Cardiac septum (tissue), 1 donor: ENCODE measurements around the gene GLIPR1. TPM values are rescaled to one million over a fixed set of nuclear protein-coding genes. Genes with fewer than 3 reads are reported as not detected.
"Not testable (repeated sequence)": the region's sequence is repeated elsewhere in the genome, so short reads cannot be mapped to it uniquely, and the experiment has no call there.

ENCODE experiments used
- DNase-seq: peaks from one replicate; pipeline ENCODE4 v3.0.0-alpha.2; 2020; ENCODE audit warnings: low spot score
- intact Hi-C: fragments of 100-400 bp; cut with DNase I; formaldehyde crosslinking; loops from one replicate; pipeline ENCODE4 v1.14.0; 2022
- total RNA-seq: library from RNA; stranded (reverse); fragmentation: NEBNext Ultra II Directional; extraction: Animal tissue kit (Norgen Biotek cat#: 25700); gene quantifications from one replicate; pipeline ENCODE4 v1.2.1, GENCODE V29; 2021
- donor health status: DM: no; HTN: no; CAD: no.

The GLIPR1 gene
- total RNA-seq, 1 donor from 2014 or later = 7.8 TPM

DNA sequence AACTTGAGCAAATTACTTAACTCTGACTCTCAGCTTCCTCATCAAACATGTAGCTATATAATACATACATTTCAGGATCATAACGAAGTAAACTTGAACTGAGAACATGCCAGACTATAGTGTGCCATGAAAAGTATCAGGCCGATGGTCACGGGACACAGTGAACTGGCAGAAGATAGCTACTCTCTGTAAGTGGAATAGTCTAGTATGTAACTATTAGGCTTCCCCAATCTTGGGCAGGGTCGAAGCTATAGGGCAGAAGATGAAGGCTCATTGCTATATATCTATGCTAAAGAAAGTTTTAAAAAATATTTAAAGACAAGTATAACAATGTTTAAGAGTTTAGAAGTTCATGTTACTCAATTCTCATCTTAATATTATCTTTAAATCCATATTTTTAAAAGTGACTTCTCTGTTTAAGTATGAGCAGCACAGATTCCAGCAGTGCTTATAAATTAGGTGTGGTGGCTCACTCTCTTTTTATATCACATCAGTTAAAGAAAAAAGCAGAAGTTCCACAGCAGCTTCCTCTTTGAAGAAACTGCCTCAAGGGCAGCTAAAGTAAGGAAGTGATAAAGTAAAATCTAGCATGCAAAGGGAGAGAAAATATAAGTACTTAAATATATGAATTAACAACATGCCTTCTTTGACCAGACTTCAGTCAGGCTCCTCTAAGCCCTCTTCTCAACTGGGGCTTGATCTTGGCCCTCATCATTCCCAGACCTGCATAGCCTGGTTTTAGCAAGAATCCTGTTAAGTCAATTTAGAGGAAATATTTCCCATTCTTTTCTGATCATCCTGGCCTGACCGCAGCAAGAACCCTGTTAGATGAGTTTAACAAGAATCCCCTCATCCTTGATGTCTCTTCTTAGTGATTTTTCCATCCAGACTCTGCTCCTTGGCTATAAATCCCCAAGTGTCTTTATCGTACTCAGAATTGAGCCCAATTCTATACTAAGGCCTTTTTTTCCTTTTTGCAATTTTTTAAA, 8.4 kb upstream of the GLIPR1 start:
- no peak for DNase-seq
- intact Hi-C loops = no loop called here

DNA sequence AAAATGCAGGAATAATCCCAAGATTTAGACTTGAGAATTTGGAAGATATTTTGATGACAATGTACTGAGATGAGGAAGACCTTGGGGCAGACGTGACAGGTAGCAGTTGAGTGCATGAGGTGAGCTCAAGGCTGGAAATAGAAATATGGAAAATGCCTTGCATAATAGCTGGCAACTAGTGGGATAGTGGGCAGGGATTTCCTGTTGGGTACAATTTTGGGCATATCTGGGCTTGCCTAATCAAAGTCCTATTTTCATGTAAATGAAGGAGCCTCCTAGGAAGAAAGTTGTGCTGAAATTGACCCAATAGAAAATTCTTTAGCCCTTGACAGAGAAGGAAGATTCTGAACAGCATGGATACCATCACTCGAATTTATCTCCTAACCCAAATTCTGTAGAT, 6.4 kb upstream of the GLIPR1 start:
- DNase-seq = no peak
- intact Hi-C loops = no loop called here

DNA sequence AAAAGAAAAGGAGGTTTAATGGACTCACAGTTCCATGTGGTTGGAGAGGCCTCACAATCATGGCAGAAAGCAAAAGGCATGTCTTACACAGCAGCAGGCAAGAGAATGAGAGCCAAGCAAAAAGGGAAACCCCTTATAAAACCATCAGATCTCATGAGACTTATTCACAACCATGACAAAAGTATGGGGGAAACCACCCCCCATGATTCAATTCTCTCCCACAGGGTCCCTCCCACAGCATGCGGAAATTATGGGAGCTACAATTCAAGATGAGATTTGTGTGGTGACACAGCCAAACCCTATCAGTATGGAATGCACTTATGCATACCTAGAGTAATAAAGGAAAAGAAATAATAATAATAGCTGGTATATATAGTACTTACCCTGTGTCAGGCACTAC, 4.5 kb upstream of the GLIPR1 start:
- intact Hi-C loops = no loop called here
- DNase-seq = no peak

DNA sequence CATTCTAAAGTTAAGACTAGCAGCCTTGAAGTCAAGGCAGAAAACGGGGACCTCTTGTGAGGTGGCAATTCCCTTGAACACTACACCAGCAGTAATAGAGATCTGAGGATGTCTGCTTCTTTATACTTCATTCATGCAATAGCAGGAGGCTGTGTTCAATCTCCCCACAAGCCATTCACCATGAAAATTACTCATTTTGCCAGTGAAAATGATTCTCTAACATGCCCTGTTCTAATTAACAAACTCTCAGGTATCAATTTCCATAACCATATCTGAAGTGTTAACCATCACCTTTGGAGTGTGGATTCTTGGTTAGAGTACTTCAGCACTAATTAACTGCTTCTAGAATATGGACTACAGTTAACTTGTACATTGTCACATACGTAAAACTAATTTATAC, 3.4 kb upstream of the GLIPR1 start:
- intact Hi-C loops = no loop called here
- DNase-seq = no peak

DNA sequence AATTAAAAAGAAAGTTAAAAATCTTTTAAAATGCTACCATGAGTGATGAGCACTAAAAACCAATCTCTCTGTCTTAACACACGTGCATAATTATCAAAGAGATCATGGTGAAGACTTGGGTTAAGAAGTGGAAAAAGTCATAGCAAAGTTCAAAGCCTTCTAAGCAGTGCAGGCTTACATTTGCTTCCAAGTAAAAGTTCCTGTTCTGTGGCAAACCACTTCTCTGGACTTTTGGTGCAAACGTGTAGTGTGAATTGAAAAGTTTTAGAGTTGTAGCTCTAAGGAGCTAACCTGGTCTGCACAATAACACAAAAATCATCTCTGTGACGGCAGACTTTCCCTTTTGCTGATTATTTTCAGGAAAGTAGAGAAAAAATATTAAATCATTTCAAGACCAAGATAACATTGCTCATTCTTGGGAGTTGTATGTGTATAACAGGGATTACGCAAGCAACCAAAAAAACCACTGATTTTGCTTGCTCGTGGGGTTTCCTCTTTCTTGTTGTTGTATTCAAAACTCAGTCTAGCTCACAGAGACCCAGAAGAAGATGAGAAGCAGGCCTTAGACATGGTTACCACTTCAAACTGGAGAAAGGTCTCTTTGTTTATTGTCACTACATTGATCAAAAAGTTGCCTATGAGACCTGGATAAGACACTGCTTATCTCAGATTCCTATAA, 2.3 kb upstream of the GLIPR1 start:
- intact Hi-C loops = no loop called here
- no peak for DNase-seq

DNA sequence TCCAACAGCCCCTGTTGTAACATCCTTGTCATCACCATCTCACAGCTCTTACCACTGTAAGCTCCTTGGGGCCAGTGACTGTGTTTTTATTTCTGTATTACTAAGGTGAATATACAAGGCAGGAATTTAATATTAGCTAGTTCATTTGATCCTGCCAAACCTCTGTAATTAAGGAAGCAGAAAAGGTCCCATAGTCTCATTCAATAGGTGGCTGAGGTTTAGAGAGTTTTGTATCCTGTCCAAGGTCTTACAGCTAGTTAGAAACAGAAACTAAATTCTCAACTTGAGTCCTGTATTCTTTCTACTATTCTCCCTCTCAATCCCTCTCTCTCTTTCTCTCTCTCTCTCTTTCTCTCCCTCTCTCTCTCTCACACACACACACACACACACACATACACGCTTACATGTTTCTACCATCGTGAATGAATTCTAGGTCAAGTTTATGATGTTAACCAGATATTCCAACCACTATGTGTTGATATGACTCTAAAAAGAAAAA, 543 bp upstream of the GLIPR1 start:
- DNase-seq = no peak
- intact Hi-C loops = loop anchor here (10.0 kb wide), 1 partner anchor 85 kb away; the partner anchor contains the start of gene GLIPR1L2

DNA sequence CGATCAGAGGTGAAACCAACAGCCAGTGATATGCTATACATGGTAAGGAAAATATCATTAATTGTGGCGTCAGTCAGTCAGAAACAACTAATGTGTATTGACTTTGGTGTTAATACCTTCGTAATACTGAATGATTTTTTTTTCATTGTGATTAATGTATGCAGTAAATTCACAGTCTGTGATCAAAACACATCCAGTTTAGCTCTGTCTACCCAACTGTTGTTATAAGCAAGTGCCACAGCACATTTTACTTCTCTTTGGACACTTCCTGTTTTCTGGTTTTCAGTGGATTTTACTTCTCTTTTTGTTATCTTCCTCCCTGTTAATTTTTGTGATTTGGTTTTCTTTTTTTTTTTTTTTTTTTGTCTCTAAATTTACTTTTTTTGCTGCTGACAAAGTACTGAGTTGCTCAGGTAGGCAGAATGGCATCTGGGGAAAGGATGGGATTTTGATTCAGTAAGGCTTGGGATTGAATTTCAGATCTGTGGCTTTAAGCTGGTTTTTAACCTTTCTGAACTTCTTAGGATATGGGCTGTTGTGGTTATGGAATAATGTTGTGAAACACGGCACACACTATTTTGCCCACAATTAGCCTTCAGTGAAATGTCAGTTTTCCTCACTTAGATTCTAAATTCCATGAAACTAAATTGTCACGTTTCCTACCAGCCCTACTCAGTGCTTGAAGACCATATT, 604 bp downstream of the GLIPR1 start:
- intact Hi-C loops = loop anchor here (10.0 kb wide), 1 partner anchor 86 kb away; the partner anchor contains the start of gene GLIPR1L2
- DNase-seq = no peak

DNA sequence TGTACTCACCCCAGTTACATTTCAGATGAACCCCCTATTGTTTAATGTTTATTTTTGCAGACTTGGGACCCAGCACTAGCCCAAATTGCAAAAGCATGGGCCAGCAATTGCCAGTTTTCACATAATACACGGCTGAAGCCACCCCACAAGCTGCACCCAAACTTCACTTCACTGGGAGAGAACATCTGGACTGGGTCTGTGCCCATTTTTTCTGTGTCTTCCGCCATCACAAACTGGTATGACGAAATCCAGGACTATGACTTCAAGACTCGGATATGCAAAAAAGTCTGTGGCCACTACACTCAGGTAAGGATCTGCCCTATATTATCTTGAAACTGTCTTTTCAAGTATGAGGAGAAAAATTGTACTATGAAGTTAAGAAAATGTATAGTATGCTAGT, 1.2 kb downstream of the GLIPR1 start:
- intact Hi-C loops = loop anchor here (10.0 kb wide), 1 partner anchor 87 kb away; the partner anchor contains the start of gene GLIPR1L2
- DNase-seq = no peak

DNA sequence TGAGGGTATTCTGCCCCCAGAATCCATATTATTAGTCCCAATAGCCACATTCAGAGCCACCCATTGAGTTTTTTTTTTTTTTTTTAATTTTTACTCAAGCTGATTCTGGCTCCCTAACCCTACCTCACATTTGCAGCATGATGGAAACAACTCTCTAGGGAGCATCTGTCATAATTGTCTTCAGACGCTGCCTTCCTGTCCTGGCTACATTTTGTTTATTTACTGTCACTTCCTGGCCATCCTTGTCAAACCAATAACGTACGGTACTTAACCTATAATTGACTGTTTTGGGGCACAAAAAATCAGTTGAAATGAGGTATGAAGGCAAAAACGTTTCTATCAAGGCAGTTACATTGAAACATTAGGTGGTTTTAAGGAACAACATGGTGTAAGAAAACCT, 2.1 kb downstream of the GLIPR1 start:
- intact Hi-C loops = loop anchor here (10.0 kb wide), 1 partner anchor 88 kb away; the partner anchor contains the start of gene GLIPR1L2

DNA sequence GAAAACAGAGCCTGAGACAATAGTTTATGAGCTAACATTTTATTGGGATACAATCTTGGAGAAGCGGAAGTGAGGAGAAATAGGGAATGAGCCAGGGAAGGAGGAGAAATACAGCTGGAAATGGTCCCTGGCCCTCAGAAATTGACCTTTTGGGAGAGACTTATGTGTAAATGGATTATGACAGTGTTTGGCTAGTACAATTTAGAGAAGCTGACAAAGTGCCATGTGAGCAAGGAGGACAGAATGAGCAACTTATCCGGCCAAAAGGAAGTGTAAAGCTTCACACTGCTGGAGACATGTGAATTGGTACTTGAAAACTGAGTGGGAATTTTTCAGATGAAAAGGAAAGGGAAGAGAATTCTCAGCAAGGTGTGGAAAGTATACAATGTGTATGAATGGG, 2.9 kb downstream of the GLIPR1 start:
- intact Hi-C loops = loop anchor here (10.0 kb wide), 1 partner anchor 89 kb away; the partner anchor contains the start of gene GLIPR1L2
- DNase-seq = no peak

More for the DNA sequence above, 2.1 kb downstream of the GLIPR1 start:
- no peak for DNase-seq

DNA sequence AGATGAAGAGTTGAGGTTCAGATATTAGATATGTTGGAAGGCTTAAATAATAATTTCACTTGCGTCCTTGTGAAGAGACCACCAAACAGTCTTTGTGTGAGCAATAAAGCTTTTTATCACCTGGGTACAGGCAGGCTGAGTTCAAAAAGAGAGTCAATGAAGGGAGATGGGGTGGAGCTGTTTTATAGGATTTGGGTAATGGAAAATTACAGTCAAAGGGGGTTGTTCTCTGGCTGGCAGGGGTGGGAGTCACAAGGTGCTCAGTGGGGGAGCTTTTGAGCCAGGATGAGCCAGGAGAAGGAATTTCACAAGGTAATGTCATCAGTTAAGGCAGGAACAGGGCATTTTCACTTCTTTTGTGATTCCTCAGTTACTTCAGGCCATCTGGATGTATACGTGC, 3.9 kb downstream of the GLIPR1 start:
- DNase-seq = not testable (repeated sequence)
- intact Hi-C loops = loop anchor here (10.0 kb wide), 1 partner anchor 90 kb away; the partner anchor contains the start of gene GLIPR1L2

DNA sequence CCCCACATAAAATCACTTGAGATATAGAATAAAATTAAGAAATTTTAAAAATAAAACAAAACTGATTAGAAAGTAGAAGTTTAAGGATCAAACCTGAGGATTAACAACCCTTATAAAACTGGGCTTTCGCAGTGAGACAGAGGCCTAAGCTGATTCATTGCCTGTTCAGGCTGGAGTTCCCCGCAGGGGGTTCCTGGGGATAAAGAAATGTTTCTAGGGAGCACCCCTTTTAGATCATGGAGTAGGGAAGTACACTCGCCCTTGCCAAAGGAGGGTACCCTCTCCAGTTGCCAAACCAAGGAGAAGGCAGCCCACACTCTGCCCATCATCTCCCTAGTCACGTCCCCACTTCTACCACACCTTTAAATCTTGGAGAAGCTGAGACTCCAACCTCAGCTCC, 6.8 kb downstream of the GLIPR1 start:
- intact Hi-C loops = loop anchor here (10.0 kb wide), 1 partner anchor 93 kb away; the partner anchor contains the start of gene GLIPR1L2

DNA sequence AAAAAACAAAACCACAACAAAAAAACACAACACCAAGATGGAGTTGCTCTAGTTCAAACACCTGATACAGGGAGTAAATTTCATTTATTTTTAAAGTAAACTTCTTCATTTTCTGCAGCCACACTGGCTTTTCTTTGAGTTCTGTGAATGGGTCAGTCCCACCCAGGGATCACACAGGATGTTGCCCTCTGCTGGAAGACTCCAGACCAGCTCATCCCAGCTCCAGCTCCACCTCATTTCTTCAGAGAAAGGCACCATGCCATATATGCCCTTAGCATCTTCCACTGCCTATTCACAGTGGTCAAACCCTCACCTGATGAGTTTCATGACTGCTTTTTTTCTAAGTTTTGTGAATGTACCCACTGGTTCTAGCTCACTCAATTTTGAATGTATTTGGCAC, 8.0 kb downstream of the GLIPR1 start:
- no peak for DNase-seq
- intact Hi-C loops = loop anchor here (10.0 kb wide), 1 partner anchor 94 kb away; the partner anchor contains the start of gene GLIPR1L2

More for the DNA sequence above, 6.8 kb downstream of the GLIPR1 start:
- DNase-seq = no peak

DNA sequence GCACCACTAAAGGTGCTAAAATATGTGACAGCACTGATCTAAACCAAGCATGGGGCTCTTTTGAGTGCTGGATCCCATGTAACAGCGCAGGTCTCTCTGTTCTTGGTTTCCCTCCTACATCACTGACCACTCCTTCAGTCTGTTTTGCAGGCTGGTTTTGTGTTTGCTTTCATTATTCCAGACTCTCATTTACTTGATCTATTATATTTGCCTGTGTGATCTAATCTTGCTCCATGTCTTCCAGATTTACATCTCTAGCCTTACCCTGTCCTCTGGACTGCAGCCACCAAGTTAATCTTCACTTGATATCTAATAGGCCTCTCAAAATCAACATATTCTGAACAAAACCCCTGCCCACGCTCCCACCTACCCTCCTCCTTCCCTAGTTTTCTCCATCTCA, 8.6 kb downstream of the GLIPR1 start:
- intact Hi-C loops = loop anchor here (10.0 kb wide), 1 partner anchor 94 kb away; the partner anchor contains the start of gene GLIPR1L2
- no peak for DNase-seq

DNA sequence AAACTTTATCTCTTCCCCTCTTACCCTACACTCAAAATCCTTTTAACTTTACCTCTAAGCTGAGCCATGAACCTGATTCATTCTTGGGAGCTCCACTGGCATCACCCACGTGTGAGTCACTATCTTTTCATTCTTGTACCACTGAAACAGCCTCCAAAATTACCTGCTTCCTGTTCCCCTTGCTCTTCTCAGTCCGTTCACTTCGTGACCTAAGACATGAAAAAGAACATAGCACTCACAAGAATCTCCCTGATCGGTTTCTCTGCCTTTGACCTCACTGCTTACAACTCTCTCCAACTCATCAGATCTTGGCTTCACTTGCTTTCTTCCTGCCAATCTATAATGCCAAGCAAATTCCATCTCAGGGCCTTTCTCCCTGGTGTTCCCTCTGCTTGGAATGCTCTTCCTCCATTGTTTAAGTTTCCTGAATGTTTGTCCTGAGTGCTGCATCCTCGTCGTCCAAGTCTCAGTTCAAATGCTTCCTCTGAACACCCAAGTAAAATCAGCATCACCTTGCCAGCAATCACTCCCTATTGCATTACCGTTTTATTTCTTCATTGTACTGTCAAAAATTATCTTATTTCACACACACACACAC, 9.2 kb downstream of the GLIPR1 start:
- intact Hi-C loops = loop anchor here (10.0 kb wide), 1 partner anchor 95 kb away; the partner anchor contains the start of gene GLIPR1L2
- no peak for DNase-seq

DNA sequence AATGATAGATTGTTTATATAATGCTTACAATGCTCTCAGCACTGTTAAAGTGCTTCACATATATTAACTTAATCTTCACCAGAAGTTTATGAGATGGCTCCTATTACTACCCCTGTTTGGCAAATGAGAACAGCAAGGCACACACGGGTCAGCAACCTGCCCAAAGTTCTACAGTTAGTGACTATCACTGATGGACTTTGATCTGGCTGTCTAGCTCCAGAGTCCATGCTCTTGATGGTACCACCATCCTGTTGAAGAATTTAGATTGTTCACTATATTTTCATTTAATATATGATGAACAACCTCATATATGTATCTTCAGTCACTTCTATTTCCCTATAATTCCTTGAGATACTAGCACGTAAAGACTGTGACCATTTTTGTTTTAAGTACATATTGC, 10.6 kb downstream of the GLIPR1 start:
- intact Hi-C loops = no loop called here
- DNase-seq = no peak

DNA sequence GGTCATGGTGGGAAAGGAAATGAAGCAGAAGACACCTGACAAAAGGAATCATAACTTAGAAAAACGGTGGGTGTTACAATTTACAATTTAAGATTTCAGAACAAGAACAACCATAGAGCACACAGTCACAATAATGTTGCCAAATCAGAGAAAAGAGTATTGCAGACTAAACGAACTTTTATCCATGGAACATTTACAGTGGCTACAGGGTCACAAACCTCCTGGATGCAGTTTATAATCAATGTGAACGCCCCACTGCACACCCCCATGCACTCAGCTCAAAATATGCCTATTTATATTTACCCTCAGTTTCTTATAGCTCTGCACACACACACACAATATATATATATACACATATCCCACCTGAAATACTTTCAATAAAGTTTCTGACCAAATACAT, 22.9 kb downstream of the GLIPR1 start:
- intact Hi-C loops = loop anchor here (10.0 kb wide), 1 partner anchor 169 kb away; the partner anchor contains the start of genes CAPS2 and GLIPR1L1
- no peak for DNase-seq

DNA sequence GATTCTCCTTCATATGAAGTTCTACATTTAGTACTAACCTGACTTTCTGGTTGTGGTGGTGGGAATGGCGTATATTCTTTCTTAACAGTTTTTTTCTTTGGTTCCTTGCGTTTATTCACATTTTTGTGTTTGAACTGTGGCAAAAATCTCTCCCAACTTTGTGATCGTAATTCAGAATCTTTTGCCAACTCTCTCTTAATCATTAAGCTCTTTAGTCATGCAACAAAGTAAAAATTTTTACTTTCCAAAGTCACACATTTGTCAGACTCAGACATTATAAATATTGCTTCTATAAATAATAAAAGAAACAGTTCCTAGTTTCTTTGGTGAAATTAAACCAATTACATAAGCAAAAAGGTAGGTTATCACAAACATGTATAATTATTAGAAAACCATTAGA, 23.3 kb downstream of the GLIPR1 start:
- DNase-seq = no peak
- intact Hi-C loops = loop anchor here (10.0 kb wide), 1 partner anchor 169 kb away; the partner anchor contains the start of genes CAPS2 and GLIPR1L1
